Measurements from ENCODE around the gene APOH.
"Not testable (repeated sequence)": the region's sequence is repeated elsewhere in the genome, so short reads cannot be mapped to it uniquely, and the experiment has no call there.

Gene APOH, protein sequence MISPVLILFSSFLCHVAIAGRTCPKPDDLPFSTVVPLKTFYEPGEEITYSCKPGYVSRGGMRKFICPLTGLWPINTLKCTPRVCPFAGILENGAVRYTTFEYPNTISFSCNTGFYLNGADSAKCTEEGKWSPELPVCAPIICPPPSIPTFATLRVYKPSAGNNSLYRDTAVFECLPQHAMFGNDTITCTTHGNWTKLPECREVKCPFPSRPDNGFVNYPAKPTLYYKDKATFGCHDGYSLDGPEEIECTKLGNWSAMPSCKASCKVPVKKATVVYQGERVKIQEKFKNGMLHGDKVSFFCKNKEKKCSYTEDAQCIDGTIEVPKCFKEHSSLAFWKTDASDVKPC

DNA sequence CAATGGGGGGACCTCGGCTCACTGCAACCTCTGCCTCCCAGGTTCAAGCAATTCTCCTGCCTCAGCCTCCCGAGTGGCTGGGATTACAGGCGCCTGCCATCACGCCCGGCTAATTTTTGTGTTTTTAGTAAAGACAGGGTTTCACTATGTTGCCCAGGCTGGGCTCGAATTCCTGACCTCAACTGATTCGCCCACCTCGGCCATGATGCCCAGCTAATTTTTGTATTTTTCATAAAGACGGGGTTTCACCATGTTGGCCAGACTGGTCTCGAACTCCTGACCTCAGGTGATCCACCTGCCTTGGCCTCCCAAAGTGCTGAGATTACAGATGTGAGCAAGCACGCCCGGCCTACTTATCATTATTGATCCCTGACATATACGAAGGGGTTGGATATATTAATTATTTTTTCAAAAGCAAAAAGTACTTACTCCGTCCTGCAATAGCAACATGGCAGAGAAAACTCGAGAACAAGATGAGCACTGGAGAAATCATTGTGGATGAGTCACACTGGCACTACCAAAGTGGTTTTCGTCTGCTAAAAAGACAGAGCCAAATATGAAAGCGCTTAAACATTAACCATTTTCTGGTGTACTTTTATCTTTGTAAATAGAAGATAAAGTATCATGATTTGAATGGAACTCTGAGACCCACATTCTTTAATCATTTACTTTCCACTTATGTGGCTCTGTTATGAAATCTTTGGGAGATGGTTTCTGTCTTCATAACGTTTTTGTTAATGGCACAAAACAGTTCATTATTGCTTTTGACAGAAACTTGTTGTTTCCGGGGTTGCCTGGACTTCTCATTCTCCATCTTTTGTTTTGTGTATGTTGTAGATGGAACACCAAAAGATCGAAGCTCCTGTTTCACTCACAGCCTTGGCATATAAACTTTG is at the start of gene APOH:
Gene APOH, minus strand, starts transcription at position 529 of the 896 bp plus-strand sequence. Its CDS starts 36 bp downstream, at position 493.
- DNase-seq, result no peak

GRCh38 chr17:66277191-66277590 is 48.0 kb upstream of the APOH start:
- DNase-seq, result no peak

GRCh38 chr17:66276328-66276937 is 47.2 kb upstream of the APOH start:
- DNase-seq, result no peak

GRCh38 chr17:66275651-66276050 is 46.4 kb upstream of the APOH start:
- no peak for DNase-seq

DNA sequence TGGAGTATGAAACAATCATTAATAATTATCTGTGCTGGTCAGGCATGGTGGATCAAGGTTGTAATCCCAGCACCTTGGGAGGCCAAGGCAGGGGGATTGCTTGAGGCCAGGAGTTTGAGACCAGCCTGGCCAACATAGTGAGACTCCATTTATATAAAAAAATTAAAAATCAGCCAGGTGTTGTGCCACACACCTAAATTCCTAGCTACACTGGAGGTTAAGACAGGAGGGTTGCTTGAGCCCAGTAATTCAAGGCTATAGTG is 44.3 kb upstream of the APOH start:
- DNase-seq, result no peak

DNA sequence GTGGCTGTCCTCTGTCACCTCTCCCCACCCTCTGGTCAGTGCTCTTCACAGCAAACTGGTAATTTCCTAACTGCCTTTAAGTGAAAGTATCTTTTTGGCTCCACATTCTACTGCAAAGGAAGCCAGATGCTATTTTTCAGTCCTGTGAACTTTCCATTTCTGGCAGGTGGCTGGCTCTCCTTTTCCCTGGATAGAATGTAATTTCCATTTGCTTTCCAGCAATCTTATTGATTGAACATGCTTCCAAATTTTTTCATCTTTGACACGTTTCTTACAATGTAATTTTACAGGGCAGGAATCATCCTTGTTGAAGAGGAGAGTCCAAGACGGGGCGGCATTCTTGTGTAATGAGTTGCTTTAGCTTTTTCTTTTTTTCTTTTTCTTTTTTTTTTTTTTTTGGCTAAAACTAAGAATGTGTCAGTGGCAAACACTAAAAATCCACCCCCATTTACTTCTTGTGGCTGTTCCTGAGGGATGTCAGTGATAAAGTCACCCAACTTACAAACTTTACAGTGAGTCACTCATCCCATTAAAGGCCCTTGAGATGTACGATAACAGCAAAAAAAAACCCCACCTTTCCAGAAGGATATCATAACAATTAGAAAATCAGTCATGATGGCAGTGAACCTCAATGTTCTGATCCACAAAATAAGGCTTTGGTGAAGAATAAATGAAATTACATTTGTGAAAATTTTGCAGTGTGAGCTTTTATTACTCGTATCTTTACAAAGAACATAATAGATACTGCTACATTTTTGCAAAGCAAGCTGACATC is 43.8 kb upstream of the APOH start:
- DNase-seq, result no peak

DNA sequence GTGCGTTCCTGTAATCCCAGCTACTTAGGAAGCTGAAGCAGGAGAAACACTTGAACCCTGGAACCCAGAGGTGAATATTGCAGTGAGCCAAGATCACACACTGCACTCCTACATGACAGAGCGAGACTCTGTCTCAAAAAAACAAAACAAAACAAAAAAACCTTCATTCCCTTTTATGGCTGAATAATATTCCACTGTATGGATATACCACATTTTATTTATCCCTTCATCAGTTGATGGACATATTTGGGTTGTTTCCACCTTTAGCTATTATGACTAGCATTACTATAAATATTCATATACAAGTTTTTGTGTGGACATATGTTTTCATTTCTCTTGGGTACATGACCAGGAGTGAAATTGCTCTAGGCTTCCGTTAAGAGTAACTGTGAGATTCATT is 42.3 kb upstream of the APOH start:
- DNase-seq, result no peak

DNA sequence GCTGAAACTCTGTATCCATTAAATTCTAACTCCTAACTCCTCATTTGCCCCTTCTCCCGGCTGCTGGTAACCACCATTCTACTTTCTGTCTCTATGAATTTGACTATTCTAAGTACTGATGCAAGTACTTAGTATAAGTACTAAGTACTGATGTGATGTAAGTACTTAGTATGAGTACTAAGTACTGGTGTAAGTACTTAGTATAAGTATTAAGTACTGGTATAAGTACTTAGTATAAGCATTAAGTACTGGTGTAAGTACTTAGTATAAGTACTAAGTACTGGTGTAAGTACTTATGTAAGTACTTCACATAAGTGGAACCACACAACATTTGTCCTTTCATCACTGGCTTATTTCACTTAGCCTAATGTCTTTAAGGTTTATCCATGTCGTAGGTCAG is 40.9 kb upstream of the APOH start:
- no peak for DNase-seq

- no peak for DNase-seq
Measured at GRCh38 chr17:66268247-66268927, 39.2 kb upstream of the APOH start.

- no peak for DNase-seq
Measured at GRCh38 chr17:66264696-66265095, 35.5 kb upstream of the APOH start.

DNA sequence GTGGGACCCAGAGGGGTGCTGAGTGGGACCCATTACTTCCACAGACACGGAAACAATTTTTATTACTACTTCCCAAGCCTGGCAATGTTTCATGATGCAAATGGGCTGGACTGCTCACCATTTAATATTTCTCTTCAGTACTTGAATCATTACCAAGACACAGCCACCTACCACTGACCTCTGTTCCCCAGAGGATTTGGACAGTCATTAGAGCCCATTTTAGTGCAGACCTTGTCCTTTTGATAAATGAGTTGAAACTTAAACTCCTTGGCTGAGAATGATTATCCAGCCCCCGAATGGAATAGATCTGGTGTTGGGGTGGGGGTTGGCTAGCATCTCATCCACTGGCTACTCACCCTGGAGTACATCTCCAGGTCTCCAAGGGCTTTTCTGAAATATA is 33.6 kb upstream of the APOH start:
- no peak for DNase-seq

DNA sequence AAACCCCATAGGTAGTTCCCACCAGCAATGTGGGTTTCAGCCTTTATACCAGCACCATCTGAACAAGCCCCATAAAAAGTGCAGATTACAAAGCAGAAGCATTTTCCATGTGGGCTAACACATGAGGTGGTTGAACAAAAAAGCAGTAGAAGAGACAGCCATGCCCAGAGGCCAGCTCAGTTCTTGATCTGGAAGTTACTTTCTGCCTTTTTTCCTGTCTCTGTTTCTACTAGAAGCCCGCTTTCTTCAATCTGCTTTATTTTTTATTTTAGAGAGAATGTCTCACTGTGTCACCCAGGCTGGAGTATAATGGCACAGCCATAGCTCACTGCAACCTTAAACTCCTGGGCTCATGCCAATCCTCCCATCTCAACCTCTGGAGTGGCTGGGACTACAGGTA is 31.5 kb upstream of the APOH start:
- DNase-seq, result no peak

- DNase-seq, result no peak
Measured at GRCh38 chr17:66260275-66260674, 31.1 kb upstream of the APOH start.

DNA sequence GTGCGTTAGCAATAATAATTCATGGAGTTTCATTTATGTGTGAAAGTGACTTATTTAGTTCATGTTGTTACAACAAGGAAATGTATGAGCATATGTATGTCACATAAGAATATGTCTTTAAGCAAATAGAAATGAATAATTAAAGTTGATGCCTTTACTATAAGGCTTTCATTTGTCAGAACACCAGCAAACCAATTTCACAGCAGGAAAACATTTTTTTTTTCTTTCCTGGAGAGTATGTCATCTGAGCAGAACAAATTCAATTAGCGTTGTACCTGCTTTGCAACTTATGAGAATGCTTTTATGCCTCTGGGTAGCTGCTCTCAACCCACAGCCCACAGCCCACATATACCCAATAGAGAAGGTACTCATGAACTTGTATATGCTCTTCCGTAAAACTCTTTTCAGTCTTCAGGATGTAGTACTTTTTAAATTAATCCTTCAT is 26.3 kb upstream of the APOH start:
- no peak for DNase-seq

GRCh38 chr17:66255112-66255511 is 25.9 kb upstream of the APOH start:
- peak; percentile 71 for DNase-seq

GRCh38 chr17:66253458-66253857 is 24.2 kb upstream of the APOH start:
- not testable (repeated sequence) for DNase-seq

DNA sequence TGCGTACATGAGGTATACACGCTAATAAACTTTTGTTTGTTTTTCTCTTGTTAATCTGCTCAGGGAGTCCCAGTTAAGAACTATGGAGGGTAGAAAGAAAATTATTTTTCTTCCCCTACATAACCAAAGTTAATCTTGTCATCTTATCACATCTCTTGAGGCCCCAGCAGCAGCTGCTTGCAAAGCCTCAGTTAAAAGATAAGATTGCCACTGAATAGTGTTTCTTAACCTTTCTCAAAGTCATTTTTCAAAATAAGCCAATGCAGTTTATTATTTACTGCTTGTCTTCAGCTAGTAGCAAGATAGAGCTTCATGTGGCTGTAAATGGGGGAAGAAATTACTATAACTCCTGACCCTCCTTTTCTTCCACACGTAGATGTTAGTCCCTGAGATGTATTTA is 21.5 kb upstream of the APOH start:
- DNase-seq, result no peak

DNA sequence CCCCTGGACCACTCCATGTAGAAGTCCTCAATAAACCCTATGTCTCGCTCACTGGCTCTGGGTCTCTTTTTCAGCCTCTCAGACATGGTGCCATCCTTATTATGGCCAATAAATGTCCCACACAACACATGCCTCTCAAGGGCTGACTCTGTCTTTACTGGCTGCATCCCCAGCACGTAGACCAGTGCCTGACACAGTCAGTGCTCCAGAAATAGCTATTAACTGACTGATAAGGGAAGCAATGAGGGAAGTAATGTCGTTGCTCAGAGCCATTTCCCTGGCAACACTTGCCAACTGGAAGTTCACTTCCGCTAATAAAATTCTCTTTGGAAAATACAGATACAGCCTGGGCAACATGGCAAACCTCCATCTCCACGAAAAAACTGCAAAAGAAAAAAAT is 19.1 kb upstream of the APOH start:
- DNase-seq, result no peak

DNA sequence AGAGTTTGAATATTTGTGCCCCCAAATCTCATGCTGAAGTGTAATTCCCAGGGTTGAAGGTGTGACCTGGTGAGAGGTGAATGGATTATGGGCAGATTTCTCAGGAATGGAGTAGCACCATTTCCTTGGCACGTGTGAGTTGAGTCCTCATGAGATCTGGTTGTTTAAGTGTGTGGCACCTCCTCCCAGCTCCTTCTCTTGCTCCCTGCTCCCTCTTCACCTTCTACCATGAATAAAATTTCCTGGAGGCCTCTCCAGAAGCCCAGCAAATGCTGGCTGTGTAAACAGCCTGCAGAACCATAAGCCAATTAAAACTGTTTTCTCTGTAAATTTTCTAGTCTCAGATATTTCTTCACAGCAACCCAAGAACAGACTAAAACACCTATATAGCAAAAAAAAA is 12.6 kb upstream of the APOH start:
- no peak for DNase-seq

- DNase-seq, result no peak
Measured at GRCh38 chr17:66240630-66241029, 11.4 kb upstream of the APOH start.

GRCh38 chr17:66240013-66240412 is 10.8 kb upstream of the APOH start:
- DNase-seq, result no peak

DNA sequence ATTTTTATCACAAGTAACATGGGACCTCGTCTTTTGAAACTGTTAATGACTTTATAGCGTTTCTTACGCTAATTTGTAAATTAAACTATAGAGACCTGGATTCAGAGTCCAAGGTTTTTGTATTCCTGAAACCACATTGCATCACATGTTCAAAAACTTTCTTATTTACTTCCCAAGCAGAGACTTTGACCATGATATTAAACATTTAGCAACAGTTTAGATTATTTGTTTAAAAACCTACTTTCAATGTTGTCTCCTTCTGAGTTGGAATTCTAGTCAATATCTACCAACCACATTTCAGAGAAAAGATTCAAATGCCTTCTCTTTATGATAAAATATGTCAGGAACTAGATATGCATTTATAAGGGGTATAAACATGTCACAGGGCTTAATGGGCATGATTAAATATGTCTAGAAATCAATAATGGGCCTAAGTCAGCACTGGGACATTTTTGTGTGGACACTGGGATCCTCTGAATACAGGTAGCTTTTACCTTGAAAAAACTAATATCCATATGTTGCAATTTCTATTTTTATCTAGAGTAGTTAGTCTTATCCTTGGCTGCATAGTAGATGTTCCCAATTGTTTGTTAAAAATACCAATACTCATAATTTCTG is 6.3 kb upstream of the APOH start:
- no peak for DNase-seq

Data from suppressor macrophage treated with lipopolysaccharide for 4 hours (primary cell).